ENCODE data around the gene TRIP12. TPM values are rescaled to one million over a fixed set of nuclear protein-coding genes. Genes with fewer than 3 reads are reported as not detected.

The TRIP12 gene
- total RNA-seq, 1 donor = 249 TPM

GRCh38 chr2:229731916-229732315 is 189.9 kb downstream of the TRIP12 start:
- Histone ChIP-seq H3K36me3 (ENCODE audit: insufficient read depth, low read length) (no peaks in the 10 kb centered on the region), H4K20me1 (ENCODE audit: insufficient read depth, low read length) (no peaks in the 10 kb centered on the region), H3K27me3 (ENCODE audit: insufficient read depth, low read length) (no peaks in the 10 kb centered on the region), H2AFZ (ENCODE audit: low read length) (no peak overlapping the region), H3K4me3 (ENCODE audit: insufficient read depth, low read length) (no peak overlapping the region), H3K27ac (ENCODE audit: low read depth, low read length) (no peak overlapping the region), H3K4me1 (ENCODE audit: insufficient read depth, low read length) (no peaks in the 10 kb centered on the region), H3K79me2 (ENCODE audit: insufficient read depth, low read length) (no peaks in the 10 kb centered on the region), H3K9me3 (ENCODE audit: low read depth, low read length) (no peaks in the 10 kb centered on the region), H3K4me2 (ENCODE audit: insufficient read depth, low read length) (no peak overlapping the region)
- DNase-seq (ENCODE audit: insufficient read length, low spot score, missing footprints) = no peak
- TF ChIP-seq, protein P1, sequence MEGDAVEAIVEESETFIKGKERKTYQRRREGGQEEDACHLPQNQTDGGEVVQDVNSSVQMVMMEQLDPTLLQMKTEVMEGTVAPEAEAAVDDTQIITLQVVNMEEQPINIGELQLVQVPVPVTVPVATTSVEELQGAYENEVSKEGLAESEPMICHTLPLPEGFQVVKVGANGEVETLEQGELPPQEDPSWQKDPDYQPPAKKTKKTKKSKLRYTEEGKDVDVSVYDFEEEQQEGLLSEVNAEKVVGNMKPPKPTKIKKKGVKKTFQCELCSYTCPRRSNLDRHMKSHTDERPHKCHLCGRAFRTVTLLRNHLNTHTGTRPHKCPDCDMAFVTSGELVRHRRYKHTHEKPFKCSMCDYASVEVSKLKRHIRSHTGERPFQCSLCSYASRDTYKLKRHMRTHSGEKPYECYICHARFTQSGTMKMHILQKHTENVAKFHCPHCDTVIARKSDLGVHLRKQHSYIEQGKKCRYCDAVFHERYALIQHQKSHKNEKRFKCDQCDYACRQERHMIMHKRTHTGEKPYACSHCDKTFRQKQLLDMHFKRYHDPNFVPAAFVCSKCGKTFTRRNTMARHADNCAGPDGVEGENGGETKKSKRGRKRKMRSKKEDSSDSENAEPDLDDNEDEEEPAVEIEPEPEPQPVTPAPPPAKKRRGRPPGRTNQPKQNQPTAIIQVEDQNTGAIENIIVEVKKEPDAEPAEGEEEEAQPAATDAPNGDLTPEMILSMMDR (IDR thresholded peaks at IDR 0.05; ENCODE audit: extremely low read depth, low read depth, low read length) = no peak

GRCh38 chr2:229731363-229731762 is 190.4 kb downstream of the TRIP12 start:
- no peak overlapping the region for H2AFZ ChIP-seq (ENCODE audit: low read length)
- TF ChIP-seq, protein P1 (IDR thresholded peaks at IDR 0.05; ENCODE audit: extremely low read depth, low read depth, low read length) = no peak
- H3K79me2 ChIP-seq (ENCODE audit: insufficient read depth, low read length) = no peaks in the 10 kb centered on the region
- no peaks in the 10 kb centered on the region for H4K20me1 ChIP-seq (ENCODE audit: insufficient read depth, low read length)
- no peaks in the 10 kb centered on the region for H3K27me3 ChIP-seq (ENCODE audit: insufficient read depth, low read length)
- no peak overlapping the region for H3K4me2 ChIP-seq (ENCODE audit: insufficient read depth, low read length)
- no peaks in the 10 kb centered on the region for H3K9me3 ChIP-seq (ENCODE audit: low read depth, low read length)
- H3K27ac ChIP-seq (ENCODE audit: low read depth, low read length) = no peak overlapping the region
- H3K4me3 ChIP-seq (ENCODE audit: insufficient read depth, low read length) = no peak overlapping the region
- no peak for DNase-seq (ENCODE audit: insufficient read length, low spot score, missing footprints)
- no peaks in the 10 kb centered on the region for H3K4me1 ChIP-seq (ENCODE audit: insufficient read depth, low read length)
- no peaks in the 10 kb centered on the region for H3K36me3 ChIP-seq (ENCODE audit: insufficient read depth, low read length)

DNA sequence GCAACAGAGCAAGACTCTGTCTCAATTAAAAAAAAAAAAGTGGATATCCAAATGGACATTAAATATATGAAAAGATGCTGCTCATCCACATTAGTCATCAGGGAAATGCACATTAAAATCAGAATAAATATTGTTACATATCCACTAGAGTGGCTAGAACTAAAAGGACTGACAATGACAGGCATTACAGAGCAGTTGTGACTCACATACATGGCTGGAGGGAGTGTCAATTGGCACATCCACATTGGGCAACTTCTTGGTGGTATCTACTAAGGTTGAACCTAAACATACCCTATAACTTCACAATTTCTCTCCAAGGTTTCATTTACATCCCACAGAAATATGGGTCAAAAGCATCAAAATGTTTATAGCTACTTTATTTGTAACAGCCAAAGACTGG is 193.4 kb downstream of the TRIP12 start:
- Histone ChIP-seq H3K36me3 (ENCODE audit: insufficient read depth, low read length) (no peaks in the 10 kb centered on the region), H2AFZ (ENCODE audit: low read length) (no peak overlapping the region), H3K4me2 (ENCODE audit: insufficient read depth, low read length) (no peak overlapping the region), H3K27ac (ENCODE audit: low read depth, low read length) (no peak overlapping the region), H3K4me3 (ENCODE audit: insufficient read depth, low read length) (no peak overlapping the region), H3K79me2 (ENCODE audit: insufficient read depth, low read length) (no peaks in the 10 kb centered on the region), H3K4me1 (ENCODE audit: insufficient read depth, low read length) (peaks cover 7% of the 10 kb centered on the region), H4K20me1 (ENCODE audit: insufficient read depth, low read length) (no peaks in the 10 kb centered on the region), H3K27me3 (ENCODE audit: insufficient read depth, low read length) (no peaks in the 10 kb centered on the region), H3K9me3 (ENCODE audit: low read depth, low read length) (no peaks in the 10 kb centered on the region)
- TF ChIP-seq, protein P1 (IDR thresholded peaks at IDR 0.05; ENCODE audit: extremely low read depth, low read depth, low read length) = no peak
- DNase-seq (ENCODE audit: insufficient read length, low spot score, missing footprints) = no peak

DNA sequence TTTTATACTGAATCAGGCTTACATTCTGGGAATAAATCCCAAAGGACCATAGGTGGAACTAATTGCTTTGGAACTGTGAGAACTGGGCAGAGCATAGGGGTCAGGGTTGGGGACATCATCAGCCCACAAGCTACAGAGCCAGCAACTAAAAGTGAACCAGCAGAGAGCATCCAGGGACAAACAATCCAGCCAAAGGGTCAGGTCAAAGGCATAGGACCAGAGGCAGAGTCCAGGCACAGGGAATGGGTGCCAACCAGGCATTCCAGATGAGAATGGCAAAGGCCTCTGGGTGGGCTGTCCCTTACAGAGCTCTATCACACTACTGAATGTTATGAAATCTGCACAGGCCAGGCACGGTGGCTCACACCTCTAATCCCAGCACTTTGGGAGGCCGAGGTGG is 195.2 kb downstream of the TRIP12 start:
- TF ChIP-seq, protein P1 (IDR thresholded peaks at IDR 0.05; ENCODE audit: extremely low read depth, low read depth, low read length) = no peak
- Histone ChIP-seq H4K20me1 (ENCODE audit: insufficient read depth, low read length) (no peaks in the 10 kb centered on the region), H3K4me1 (ENCODE audit: insufficient read depth, low read length) (peaks cover 7% of the 10 kb centered on the region), H3K27ac (ENCODE audit: low read depth, low read length) (no peak overlapping the region), H3K36me3 (ENCODE audit: insufficient read depth, low read length) (no peaks in the 10 kb centered on the region), H3K9me3 (ENCODE audit: low read depth, low read length) (no peaks in the 10 kb centered on the region), H3K4me2 (ENCODE audit: insufficient read depth, low read length) (no peak overlapping the region), H3K4me3 (ENCODE audit: insufficient read depth, low read length) (no peak overlapping the region), H2AFZ (ENCODE audit: low read length) (no peak overlapping the region), H3K79me2 (ENCODE audit: insufficient read depth, low read length) (no peaks in the 10 kb centered on the region), H3K27me3 (ENCODE audit: insufficient read depth, low read length) (no peaks in the 10 kb centered on the region)
- DNase-seq (ENCODE audit: insufficient read length, low spot score, missing footprints) = no peak

Data from osteoblast (primary cell).